ENCODE measurements around the gene ALOXE3. TPM values are rescaled to one million over a fixed set of nuclear protein-coding genes. Genes with fewer than 3 reads are reported as not detected.

The ALOXE3 gene
- total RNA-seq, 1 donor from 2014 or later = not detected

- H3K9me3 ChIP-seq (ENCODE audit: low read depth) = no peaks in the 10 kb centered on the region
- Mint-ChIP-seq H3K4me3 (no peak overlapping the region), H3K9me3 (no peaks in the 10 kb centered on the region), H3K4me1 (peaks cover 29% of the 10 kb centered on the region), H3K27me3 (ENCODE audit: insufficient read depth, low read depth) (peaks cover 7% of the 10 kb centered on the region), H3K27ac (no peak overlapping the region), H3K36me3 (peaks cover 6% of the 10 kb centered on the region)
- peaks cover 7% of the 10 kb centered on the region for H3K79me2 ChIP-seq (ENCODE audit: low read depth)
- no peaks in the 10 kb centered on the region for H3K27me3 ChIP-seq
- H3K4me3 ChIP-seq = peak overlapping the region; percentile 58
- H3F3A ChIP-seq (ENCODE audit: low read depth) = peaks cover 70% of the 10 kb centered on the region
- H3K9ac ChIP-seq = peak overlapping the region; percentile 2
- H4K20me1 ChIP-seq (ENCODE audit: low read depth) = peaks cover 36% of the 10 kb centered on the region
- no peak for TF ChIP-seq EZH2 (IDR thresholded peaks at IDR 0.05)
- TF ChIP-seq CTCF (IDR thresholded peaks at IDR 0.05) = peak; percentile 12
- H3K4me2 ChIP-seq = peak overlapping the region; percentile 80
- H3K36me3 ChIP-seq = peaks cover 4% of the 10 kb centered on the region
- DNase-seq (ENCODE audit: low spot score) = peak; percentile 100
- peaks cover 18% of the 10 kb centered on the region for H3K4me1 ChIP-seq
- H3K27ac ChIP-seq = peak overlapping the region; percentile 77
- no peak overlapping the region for H2AFZ ChIP-seq (replicated peaks)
Measured at GRCh38 chr17:8156246-8156992, 38.1 kb upstream of the ALOXE3 start.

- Histone ChIP-seq H3K27me3 (no peaks in the 10 kb centered on the region), H3K36me3 (no peaks in the 10 kb centered on the region), H3K27ac (no peak overlapping the region), H3K9ac (peak overlapping the region; percentile 2), H4K20me1 (ENCODE audit: low read depth) (peaks cover 33% of the 10 kb centered on the region), H3K4me3 (peak overlapping the region; percentile 58), H3K4me1 (peaks cover 18% of the 10 kb centered on the region), H3K79me2 (ENCODE audit: low read depth) (peaks cover 2% of the 10 kb centered on the region), H3K9me3 (ENCODE audit: low read depth) (no peaks in the 10 kb centered on the region), H3K4me2 (peak overlapping the region; percentile 80), H3F3A (ENCODE audit: low read depth) (peaks cover 66% of the 10 kb centered on the region), H2AFZ (replicated peaks) (no peak overlapping the region)
- peaks cover 1% of the 10 kb centered on the region for H3K36me3 Mint-ChIP-seq
- peaks cover 24% of the 10 kb centered on the region for H3K4me1 Mint-ChIP-seq
- H3K27me3 Mint-ChIP-seq (ENCODE audit: insufficient read depth, low read depth) = peaks cover 7% of the 10 kb centered on the region
- no peak overlapping the region for H3K4me3 Mint-ChIP-seq
- H3K27ac Mint-ChIP-seq = no peak overlapping the region
- peak; percentile 59 for DNase-seq (ENCODE audit: low spot score)
- no peaks in the 10 kb centered on the region for H3K9me3 Mint-ChIP-seq
- no peak for TF ChIP-seq EZH2 (IDR thresholded peaks at IDR 0.05)
Measured at GRCh38 chr17:8155996-8156245, 37.6 kb upstream of the ALOXE3 start.

GRCh38 chr17:8155231-8155995, 37.1 kb upstream of the ALOXE3 start:
- Histone ChIP-seq H3K36me3 (no peaks in the 10 kb centered on the region), H2AFZ (replicated peaks) (no peak overlapping the region), H3K27me3 (no peaks in the 10 kb centered on the region), H3F3A (ENCODE audit: low read depth) (peaks cover 66% of the 10 kb centered on the region), H3K9ac (peak overlapping the region; percentile 2), H3K27ac (no peak overlapping the region), H4K20me1 (ENCODE audit: low read depth) (peaks cover 36% of the 10 kb centered on the region), H3K9me3 (ENCODE audit: low read depth) (no peaks in the 10 kb centered on the region), H3K4me3 (peak overlapping the region; percentile 58), H3K4me2 (peak overlapping the region; percentile 80), H3K79me2 (ENCODE audit: low read depth) (no peaks in the 10 kb centered on the region), H3K4me1 (peaks cover 18% of the 10 kb centered on the region)
- TF ChIP-seq CTCF (IDR thresholded peaks at IDR 0.05) = no peak
- no peak for TF ChIP-seq EZH2 (IDR thresholded peaks at IDR 0.05)
- TF ChIP-seq EZH2phosphoT487 (IDR thresholded peaks at IDR 0.05) = no peak
- Mint-ChIP-seq H3K36me3 (no peaks in the 10 kb centered on the region), H3K27me3 (ENCODE audit: insufficient read depth, low read depth) (peaks cover 7% of the 10 kb centered on the region), H3K9me3 (no peaks in the 10 kb centered on the region), H3K27ac (no peak overlapping the region), H3K4me3 (no peak overlapping the region), H3K4me1 (peaks cover 24% of the 10 kb centered on the region)
- peak; percentile 29 for DNase-seq (ENCODE audit: low spot score)

All from neural progenitor cell (in vitro differentiated cells).